ENCODE data around the gene TTC39B.
"Not testable (repeated sequence)": the region's sequence is repeated elsewhere in the genome, so short reads cannot be mapped to it uniquely, and the experiment has no call there.

DNA sequence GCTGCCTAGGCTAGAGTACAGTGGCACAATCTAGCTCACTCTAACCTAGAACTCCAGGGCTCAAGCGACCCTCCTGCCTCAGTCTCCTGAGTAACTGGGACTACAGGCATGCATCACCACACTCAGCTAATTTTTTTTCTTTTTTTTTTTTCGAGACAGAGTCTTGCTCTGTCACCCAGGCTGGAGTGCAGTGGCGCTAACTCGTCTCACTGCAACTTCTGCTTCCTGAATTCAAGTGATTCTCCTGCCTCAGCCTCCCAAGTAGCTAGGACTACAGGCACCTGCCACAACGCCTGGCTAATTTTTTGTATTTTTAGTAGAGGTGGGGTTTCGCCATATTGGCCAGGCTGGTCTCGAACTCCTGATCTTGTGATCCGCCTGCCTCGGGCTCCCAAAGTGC is 12.6 kb upstream of the TTC39B start:
- TF ChIP-seq CTCF (IDR thresholded peaks at IDR 0.05; ENCODE audit: insufficient read depth, low read depth, low read length); EZH2 (IDR thresholded peaks at IDR 0.05; ENCODE audit: insufficient read depth, low read length): not testable (repeated sequence)
